ENCODE measurements around the gene NRXN3.

Gene NRXN3

DNA sequence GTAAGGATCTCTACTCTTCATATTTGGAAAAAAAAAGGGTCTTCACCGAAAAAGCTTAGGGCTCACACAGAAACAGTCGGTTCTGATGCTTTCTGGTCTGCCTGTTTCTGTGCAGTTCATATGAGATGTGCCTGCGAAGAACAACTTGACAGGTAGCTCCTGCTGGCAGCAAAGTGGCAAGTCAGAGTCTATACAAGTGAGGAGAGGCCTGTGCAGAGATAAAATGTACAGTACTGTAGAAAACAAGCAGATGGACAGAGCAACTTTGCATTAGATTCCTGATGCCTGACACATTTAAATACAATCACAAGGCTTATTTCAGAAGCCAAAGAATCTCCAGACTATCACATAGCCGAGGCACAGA lies 1105.1 kb downstream of the NRXN3 start:
- DNase-seq = no peak

- DNase-seq = no peak
Observed at GRCh38 chr14:79278286-79278797, 1108.2 kb downstream of the NRXN3 start.

- DNase-seq = no peak
Observed at GRCh38 chr14:79278798-79279644, 1108.8 kb downstream of the NRXN3 start.

DNA sequence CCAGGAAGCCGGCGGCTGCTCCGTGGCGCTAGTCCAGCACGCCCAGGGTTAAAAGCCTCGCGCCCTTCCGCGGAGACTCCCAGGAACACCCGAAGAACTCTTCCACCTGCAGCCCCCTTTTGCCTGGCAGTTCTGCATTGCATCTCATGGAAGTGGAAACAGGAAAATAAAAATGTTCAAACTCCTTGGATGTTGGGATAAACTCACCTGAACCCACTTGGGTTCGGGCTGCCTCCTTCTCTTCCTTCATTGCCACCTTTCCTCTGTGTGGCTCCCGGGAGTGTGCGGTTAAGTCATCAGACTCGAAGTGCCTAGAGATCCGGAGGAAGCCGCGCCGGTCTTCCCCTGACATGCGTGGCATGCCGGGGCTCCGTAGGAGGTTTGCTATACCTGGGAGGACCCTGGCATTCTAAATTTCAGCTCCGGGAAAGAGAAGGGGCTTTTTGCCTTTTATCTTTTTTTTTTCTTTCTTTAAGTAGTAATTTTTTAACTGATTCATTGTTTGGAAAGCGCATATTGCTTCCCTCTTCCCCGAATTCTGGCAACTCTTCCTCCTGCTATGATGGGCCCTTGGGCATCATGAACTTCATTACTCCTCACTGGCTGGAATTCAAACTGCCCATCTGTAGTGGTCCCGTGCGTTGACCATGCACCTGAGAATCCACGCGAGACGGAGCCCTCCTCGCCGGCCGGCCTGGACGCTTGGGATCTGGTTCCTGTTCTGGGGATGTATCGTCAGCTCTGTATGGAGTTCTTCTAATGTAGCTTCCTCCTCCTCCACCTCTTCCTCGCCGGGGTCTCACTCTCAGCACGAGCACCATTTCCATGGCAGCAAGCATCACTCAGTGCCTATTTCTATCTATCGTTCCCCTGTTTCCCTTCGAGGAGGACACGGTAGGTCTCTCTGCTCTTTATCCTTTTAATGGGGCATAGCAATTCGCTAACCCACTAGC lies 1109.7 kb downstream of the NRXN3 start:
- DNase-seq = no peak

DNA sequence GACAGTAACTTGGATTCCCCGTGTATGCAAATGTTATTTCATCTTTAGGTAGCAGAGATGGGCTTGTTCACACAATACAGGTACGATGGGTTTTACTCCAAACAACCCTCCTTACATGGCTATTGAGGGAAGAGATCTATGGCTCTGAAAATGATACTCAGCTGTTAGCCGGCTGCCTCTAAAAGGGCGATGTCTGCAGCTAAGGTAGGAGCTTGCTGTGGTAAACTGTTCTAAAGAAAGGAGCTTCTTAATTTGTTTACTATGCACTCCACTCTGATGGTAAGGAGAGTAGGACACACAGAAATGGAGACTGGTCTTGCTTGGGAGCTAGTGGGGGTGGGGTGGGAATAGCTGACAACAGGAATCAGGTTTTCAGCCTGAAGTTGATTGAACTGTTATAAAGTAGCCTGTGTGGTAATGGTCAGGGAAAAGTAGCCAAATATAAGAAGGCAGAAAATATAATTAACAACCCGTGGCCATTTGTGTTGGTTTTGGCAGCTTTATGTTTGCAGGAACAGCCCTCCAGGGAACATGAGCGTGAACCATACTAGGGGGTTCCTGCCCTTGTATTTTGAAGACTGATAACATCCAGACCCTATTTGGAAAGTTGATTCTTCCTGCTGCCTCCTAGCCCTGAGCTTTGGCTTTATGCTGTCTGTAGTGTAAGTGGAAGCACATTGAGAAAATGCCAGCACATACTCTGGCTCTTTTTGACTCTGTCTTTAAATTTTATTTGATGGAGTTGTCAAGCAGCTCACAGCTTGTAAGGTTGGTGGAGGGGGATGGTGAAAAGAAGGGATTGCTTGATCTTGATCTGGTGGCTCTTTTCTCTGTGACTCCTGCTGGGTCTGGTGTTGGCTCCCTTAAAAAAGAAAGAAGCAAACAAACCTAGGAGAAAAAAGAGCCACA lies 1111.3 kb downstream of the NRXN3 start:
- no peak for DNase-seq

DNA sequence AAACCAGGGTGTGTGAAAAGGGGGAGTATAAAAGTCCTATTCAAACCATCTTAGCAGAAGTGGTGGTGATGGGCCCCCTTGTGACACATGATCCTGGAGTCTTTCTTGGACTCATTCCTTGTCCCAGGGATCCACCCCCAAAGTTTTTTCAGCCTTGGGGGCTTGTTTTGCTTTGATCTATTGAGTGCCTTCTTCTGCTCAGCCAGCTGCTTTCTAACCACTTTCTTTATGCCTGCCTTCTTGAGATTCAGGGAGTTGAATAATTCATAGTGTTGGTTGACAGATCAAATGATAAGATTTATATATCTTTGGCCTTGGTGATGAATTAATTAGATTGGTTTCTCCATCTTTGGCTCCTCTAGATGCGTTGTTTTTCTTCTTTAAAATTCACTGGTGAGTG lies 1114.4 kb downstream of the NRXN3 start:
- DNase-seq = no peak

DNA sequence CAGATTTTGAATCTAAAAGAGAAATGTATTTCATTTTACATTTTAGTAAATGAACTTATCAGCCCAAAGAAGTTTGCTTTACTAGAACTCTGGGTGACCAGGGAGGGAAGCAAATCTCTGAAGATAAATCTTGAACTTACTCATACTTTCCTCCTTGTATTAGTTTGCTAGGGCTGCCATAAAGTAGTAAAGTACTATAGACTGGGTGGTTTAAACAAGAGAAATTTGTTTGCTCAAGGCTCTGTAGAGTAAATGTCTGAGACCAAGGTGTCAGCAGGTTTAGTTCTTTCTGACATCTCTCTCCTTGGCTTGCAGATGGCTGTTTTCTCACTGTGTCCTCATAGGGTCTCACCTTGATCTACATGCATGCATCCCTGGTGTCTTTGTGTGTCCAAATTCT lies 1115.1 kb downstream of the NRXN3 start:
- no peak for DNase-seq

GRCh38 chr14:79287976-79288375 lies 1117.8 kb downstream of the NRXN3 start:
- DNase-seq = no peak

DNA sequence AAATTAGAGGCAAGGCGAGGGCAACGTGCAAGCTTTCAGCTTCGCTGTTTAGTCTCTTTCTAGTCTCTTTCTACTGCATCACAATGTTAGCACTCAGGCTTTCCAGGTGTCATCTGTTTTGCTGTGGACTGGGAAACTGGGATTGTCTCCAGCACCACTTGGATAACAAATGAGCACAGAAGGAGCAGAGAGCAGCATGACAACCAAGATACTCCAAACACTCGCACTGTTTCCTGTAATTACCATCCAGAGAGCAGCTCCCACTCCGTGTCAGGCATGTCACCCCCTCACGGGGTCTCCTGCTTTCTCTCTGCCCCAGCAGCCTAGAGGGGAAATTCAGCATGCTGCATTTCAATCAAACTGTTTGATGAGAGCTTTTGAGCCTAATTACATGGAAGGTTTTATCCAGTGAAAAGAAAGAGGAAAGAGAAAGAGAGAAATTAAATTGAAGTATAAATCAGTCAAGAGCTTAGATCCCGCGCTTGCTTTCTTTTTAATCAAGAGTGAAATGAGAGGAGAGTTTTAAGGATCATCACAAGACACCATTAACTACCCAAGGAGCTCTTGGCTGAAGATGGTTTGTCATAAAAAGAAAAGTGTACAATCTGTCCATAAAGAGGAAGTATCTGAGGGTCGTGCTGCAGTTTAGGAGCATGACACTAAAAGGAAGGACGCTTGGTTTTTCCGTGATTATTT lies 1123.5 kb downstream of the NRXN3 start:
- DNase-seq = no peak

DNA sequence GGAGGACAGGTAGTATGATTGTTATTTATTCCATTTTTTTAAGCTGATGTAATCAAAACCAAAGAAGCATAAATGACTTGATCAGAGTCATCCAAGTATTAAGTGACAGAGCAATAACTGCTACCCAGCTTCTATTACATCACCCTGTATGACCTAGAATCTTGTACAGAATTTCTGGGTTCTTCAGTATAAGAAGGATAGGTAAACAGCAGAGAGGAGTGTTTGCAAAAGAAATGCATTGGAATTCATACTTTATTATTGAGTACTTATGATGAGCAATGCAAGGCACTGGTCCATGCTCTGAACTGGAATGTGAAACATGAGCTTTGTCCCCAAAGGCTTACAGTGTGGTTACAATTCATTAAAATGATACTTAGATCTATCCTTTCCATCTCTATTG lies 1124.3 kb downstream of the NRXN3 start:
- no peak for DNase-seq

- no peak for DNase-seq
Observed at GRCh38 chr14:79295385-79295784, 1125.2 kb downstream of the NRXN3 start.

DNA sequence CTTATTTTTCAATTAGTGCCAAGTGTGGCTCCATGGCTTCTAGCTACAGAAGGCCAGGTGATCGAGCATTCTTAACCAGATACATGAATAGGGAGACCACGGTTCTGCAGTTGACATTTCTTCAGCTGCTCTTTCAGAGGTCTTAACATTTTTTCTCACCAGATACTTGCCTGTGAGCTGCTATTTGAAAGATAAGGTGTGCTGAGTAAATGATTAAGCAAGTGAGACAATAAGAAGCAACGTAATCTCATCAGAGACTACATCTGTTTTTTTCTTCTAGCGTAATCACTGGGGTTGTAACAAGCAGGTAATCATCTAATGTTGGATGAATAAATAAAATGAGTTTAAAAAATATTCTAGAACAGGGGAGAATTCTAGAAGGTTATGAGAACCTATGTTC lies 1128.2 kb downstream of the NRXN3 start:
- no peak for DNase-seq

GRCh38 chr14:79299162-79299561 lies 1129.0 kb downstream of the NRXN3 start:
- DNase-seq = no peak

DNA sequence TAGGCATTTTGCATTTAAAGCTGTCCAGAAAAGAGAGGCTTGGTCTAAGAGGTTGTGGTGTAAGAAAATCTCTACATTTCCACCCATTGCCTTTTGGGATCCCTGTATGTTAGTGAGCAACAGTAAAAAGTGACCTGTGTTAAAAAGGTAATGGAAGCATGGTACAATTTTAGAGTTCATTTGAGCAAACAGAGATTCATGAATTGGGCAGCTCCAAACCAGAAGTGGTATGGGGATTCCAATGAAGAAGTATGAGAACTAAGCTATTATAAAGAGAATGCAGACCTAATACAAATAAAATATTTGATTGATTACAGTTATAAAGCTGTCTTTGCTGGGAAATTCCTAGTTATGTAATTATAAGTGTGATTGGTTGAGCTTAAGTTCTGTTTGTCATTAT lies 1134.1 kb downstream of the NRXN3 start:
- DNase-seq = no peak

DNA sequence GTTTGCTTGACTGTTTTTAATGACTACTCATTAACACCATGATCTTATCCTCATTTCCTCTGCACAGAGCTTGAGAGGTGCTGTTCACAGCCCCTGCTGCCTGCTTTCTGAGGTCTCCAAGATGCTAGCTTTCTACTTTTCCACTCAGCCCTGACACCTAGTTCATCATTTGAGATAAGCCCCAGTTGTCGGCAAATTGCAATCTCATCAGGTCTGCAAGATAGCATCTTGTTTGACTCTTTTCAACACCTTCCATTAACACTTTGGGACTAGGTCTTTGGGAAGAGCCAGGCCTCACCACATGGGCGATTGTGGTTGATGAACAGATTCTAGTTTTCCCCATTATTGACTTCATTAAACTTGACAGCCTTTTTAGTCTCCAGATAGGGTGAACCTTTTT lies 1136.4 kb downstream of the NRXN3 start:
- DNase-seq = no peak

GRCh38 chr14:79318371-79318770 lies 1148.2 kb downstream of the NRXN3 start:
- no peak for DNase-seq

GRCh38 chr14:79320561-79320960 lies 1150.4 kb downstream of the NRXN3 start:
- no peak for DNase-seq

DNA sequence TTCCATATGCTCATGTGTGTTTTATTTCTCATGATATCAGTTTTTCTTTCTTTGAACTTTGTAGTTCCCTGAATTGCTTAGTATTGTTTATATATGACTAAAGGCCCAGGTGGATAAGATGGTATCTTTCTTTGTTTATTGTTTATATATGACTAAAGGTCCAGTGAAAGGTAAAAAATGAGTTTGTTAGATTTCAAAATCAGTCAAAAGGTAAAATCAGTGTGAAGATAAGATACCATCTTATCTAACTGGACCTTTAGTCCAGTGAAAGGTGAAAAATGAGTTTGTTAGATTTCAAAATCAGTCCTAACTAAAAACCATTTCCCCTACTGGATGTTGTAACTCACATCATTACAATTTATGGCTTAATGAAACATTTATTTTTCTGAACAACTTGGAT lies 1150.9 kb downstream of the NRXN3 start:
- DNase-seq = no peak

DNA sequence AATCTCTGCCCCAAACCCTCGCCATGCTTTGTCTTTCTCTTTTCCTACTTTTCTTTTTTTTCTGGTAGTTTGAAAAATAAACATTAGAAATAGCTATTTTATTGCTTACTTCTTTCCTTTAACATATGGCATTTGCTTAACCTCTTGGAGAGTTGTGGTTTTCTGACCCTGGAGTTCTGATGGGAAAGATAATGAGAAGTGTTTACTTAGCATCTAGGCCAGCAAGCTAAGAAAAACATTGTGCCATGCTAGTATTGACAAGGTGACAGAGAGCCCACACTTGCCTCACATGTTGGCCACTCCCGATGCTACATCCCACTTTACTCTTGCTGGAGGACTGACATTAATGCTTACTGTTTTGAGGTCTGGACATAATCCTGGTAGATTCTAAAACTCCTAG lies 1154.9 kb downstream of the NRXN3 start:
- no peak for DNase-seq

DNA sequence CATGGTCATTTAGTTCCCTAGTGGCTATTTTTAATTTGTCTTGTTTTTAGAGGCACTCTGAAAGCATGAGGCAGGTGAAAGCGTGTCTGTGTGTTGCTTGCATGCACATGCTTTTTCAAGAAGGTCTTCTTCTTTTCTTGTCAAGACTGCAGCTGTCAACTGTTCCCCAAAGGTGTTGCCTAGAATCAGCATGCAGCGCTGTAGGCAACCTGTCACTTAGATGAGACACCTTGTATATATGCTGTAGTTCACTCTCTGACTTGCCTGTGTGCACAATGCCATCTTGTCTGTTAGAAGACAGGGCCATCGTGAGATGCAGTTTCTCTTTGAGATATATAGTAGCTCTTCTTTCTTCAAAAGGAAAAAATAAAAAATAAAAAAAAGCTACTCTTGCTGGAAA lies 1155.4 kb downstream of the NRXN3 start:
- no peak for DNase-seq

DNA sequence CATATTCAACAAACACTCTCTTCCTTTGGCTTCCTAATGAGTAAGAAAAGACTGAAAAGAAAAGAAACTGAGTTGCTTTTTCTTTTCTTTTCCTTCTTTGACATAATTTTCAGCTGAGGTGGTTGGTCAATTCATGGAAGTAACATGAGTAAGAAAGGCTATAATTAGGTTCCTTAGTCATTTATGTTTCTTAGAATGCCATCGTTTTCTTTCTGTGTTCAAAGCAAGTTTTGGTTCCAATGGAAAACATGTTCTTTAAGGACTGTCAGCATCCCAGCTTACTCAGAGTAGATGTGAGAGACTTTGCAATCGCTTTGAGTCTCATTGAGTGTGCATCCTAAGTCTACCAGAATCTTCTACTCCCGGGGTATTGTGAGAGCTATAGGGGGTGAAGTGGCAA lies 1158.7 kb downstream of the NRXN3 start:
- DNase-seq = no peak

- no peak for DNase-seq
Observed at GRCh38 chr14:79331830-79332229, 1161.7 kb downstream of the NRXN3 start.

Measured in activated gamma-delta T cell treated with Interleukin-2 at 50 U/mL for 16 hours (primary cell).